Germinal center (tissue), 1 donor: Measurements from ENCODE around the gene ZNF124.
"Not testable (repeated sequence)": the region's sequence is repeated elsewhere in the genome, so short reads cannot be mapped to it uniquely, and the experiment has no call there.

Experiments used
- DNase-seq: peaks from one replicate; pipeline ENCODE4 v3.0.0; 2012; ENCODE audit warnings: mixed read lengths, low spot score

ZNF124 gene

DNA sequence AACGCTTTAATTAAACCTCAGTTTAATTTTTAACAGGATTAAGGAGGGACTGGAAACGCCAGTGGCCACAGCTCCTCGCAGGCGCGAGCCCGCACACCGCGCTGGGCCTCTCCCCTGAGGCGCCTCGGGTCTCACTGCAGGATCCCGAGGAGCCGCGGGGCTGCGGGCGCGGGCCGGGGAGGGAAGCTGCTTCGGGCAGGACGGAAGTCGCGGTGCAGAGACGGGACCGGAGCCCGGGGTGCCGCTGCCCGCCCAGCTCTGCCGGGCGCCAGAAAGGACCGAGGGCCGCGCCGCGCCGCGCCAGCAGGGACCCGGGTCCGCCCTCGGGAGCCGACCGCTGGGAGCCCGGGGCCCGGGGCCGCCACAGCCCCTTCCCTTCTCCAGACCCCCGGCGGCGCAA is 377 bp downstream of the ZNF124 start:
- DNase-seq = not testable (repeated sequence)

GRCh38 chr1:247165674-247166073 is 6.1 kb downstream of the ZNF124 start:
- DNase-seq = no peak

DNA sequence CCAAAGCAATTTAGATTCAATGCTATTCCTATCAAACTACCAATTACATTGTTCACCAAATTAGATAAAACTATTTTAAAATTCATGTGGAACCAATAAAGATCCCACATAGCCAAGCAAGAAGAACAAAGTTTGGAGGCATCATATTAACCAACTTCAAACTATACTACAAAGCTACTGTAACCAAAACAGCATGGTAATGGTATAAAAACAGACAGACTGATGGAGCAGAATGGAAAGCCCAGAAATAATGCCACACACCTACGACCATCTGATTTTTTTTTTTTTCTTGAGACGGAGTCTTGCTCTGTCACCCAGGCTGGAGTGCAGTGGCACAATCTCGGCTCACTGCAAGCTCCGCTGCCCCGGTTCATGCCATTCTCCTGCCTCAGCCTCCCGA is 7.1 kb downstream of the ZNF124 start:
- no peak for DNase-seq

DNA sequence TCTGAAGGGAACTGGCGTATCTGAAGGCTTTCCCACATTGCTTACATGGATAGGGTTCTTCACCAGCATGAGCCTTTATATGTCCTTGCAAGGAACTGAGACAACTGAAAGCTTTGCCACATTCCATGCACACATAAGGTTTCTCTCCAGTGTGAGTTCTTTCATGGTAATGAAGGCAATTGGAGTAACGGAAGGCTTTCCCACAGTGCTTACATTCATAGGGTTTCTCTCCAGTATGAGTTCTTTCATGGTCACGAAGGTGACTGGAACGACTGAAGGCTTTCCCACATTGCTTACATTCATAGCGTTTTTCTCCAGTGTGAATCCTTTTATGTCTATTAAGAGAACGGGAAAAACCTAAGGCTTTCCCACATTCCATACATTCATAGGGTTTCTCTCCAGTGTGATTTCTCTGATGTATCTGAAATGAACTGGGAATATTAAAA is 15.0 kb downstream of the ZNF124 start:
- DNase-seq = no peak

- DNase-seq = no peak
Measured at GRCh38 chr1:247147781-247148180, 24.0 kb downstream of the ZNF124 start.

DNA sequence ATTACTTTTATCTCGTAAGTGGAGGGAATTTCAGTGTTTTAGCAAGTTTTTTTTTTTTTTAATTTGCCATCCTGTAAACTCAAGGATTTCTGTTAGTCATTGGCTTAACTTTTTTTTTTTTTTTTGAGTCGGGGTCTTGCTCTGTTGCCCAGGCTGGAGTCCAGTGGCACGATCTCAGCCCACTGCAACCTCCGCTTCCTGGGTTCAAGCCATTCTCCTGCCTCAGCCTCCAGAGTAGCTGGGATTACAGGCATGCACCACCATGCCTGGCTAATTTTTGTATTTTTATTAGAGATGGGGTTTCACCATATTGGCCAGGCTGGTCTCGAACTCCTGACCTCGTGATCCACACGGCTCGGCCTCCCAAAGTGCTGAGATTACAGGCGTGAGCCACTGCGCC is 24.7 kb downstream of the ZNF124 start:
- not testable (repeated sequence) for DNase-seq

DNA sequence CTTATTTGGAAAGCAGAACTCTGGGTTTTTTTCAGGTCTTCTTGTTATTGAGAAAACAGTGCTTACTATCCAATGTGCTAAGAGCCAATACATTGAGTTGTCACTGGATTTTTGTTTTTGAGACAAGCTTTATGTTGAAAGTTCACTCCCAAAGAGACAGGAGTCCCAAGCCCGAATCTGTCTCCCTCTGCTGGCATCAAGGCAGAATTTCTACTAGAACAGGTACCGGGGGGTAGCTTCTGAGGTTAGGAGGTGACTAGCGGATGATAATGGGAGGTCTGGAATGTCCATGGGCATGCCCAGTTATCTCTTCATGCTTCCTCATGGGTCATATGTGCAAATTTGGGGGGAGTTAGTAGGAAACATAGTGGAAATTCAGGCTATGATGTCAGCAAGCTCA is 25.1 kb downstream of the ZNF124 start:
- DNase-seq = peak; percentile 11

DNA sequence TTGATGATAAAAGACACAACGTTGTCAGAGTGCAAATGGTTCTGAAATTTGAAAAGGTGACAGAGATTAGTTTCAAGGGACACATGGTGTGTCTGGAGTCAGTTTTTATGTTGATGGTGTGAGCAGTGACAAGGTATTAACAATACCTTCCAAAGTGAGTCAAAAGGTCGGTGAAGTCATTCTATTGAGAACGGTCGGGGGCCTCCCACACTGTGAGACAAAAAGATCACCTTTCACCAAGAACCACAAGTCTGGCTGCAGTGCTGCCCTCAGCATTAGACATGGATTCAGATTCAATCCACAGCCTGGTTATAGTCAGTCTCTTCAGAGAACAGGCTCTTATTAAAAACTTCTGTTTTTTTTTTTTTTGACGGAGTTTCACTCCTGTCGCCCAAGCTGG is 26.5 kb downstream of the ZNF124 start:
- DNase-seq = no peak

DNA sequence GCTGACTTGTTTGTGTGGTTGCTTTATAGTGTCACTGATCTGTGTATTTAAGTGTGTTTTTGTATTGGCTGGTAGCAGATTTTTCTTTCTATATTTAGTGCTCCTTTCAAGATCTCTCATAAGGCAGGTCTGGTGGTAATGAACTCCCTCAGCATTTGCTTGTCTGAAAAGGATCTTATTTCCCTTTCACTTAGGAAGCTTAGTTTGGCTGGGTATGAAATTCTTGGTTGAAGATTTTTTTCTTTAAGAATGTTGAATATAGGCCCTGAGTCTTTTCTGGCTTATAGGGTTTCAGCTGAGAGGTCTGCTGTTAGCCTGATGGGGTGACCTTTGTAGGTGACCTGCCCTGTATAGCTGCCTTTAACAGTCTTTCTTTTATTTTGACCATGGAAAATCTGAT is 32.3 kb downstream of the ZNF124 start:
- DNase-seq = not testable (repeated sequence)

DNA sequence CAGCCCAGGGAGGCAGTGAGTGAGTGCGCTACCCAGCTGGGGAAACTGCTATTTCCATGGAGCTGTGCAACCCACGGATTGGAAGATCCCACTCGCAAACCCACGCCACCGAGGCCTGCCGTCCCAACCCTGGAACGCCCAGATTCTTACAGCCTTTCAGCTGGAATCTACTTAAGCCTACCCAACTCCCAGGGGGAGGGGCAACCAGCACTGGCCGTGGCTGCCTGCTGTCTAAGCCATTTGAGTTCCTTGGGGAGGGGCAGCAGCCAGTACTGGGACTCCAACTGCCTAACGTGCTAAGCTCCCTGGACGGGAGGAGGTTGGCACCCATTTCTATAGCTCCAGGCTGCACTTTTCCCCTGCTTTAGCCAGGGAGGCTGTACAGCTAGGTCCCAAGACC is 40.6 kb downstream of the ZNF124 start:
- no peak for DNase-seq

DNA sequence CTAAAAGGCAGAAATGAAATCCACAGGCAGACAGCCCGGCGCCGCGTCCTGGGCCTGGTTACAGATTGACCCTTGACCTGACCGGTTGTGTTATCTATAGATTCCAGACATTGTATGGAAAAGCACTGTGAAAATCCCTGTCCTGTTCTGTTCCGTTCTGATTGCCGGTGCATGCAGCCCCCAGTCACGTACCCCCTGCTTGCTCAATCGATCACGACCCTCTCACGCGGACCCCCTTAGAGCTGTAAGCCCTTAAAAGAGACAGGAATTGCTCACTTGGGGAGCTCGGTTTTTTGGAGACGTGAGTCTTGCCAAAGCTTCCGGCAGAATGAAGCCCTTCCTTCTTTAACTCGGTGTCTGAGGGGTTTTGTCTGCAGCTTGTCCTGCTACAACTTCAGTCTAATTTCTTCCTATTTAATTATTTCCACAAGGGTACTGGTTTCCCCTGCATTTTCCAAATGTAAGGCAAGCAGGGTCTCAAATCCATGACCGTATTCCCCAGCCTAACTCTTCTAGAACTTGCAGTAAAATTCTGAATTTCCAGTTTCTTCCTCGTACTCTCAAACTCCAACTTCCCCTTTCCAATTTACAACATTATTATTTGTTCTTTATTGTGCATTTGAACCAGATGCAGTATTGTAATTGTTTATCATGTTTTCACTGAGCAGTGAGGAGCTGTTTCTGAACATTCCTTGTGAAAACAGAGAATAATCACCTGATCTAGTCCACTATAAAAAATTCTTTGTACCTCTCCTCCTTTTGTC is 44.1 kb downstream of the ZNF124 start:
- not testable (repeated sequence) for DNase-seq

- DNase-seq = not testable (repeated sequence)
Measured at GRCh38 chr1:247126601-247127000, 45.2 kb downstream of the ZNF124 start.

DNA sequence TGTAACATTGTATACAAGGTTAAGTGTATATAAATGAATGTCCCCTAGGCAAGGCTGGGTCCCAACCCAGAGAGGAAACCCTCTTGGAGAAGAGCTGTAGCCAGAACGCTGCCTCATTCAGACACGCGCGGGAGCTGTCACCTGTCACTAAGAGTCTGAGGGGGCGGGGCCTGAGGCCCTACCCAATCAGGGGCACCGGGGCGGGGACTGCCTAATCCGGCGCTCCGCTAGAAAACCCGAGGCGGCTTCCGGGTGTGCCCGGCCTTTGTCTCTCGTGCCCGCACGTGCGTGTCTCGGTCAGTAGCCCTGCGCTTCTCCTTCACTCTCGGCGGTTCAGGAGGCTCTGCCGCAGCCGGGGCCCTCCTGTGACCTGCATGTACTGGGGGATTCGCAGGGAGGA is 45.7 kb downstream of the ZNF124 start:
- DNase-seq = not testable (repeated sequence)

- no peak for DNase-seq
Measured at GRCh38 chr1:247121382-247121781, 50.4 kb downstream of the ZNF124 start.

DNA sequence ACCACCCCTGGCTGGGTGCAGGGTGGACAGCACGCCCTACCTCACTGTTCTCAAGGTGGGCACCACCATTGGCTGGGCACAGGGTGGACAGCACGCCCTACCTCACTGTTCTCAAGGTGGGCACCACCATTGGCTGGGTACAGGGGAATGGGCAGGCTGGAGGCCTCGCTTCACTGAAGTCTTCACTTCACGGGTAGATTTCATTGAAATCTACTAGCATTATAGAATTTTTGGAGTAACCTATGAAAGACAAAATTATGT is 51.5 kb downstream of the ZNF124 start:
- not testable (repeated sequence) for DNase-seq

GRCh38 chr1:247119600-247120407 is 52.0 kb downstream of the ZNF124 start:
- no peak for DNase-seq

DNA sequence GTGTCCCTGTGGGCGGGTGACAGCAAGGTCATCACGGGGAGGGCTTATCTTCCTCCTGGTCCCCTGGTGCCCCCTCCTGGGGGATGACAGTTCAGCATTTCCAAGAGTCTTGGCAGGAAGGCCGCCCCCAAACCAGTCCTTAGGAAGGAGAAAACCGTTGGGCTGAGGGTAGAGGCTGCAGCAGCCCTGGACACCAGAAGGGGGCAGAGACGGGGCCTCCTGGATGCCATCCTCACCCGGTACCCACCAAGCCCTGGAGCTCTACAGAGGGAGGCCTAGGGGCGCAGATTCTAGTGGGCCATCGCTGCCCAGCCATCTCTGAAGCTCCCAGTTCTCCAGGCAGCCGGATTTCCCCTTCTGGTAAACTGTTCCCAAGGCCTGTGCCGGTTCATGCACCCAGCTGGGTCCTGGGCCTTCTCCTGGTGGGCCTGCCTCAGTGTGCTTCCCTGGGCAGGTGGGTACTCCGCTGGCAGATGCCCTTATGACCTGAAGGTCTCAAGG is 52.8 kb downstream of the ZNF124 start:
- DNase-seq = peak; percentile 52

- no peak for DNase-seq
Measured at GRCh38 chr1:247115545-247115944, 56.3 kb downstream of the ZNF124 start.

DNA sequence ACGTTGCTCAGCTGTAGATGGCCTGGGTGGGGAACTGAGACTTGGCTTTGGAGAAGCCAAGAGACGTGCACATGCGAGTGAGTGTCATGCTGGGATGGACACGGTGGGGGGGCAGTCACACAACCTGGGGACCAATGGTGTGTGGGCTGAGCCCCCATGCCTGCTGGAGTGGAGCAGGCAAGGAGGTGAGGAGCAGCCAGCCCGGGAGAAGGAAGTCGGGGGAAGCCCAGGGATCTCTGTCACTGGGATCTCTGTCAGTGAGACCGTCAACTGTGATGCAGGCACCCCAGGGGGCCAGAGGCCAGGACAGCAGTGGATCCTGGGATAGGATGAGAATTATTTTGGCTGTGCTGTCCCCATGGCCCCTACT is 56.7 kb downstream of the ZNF124 start:
- no peak for DNase-seq

DNA sequence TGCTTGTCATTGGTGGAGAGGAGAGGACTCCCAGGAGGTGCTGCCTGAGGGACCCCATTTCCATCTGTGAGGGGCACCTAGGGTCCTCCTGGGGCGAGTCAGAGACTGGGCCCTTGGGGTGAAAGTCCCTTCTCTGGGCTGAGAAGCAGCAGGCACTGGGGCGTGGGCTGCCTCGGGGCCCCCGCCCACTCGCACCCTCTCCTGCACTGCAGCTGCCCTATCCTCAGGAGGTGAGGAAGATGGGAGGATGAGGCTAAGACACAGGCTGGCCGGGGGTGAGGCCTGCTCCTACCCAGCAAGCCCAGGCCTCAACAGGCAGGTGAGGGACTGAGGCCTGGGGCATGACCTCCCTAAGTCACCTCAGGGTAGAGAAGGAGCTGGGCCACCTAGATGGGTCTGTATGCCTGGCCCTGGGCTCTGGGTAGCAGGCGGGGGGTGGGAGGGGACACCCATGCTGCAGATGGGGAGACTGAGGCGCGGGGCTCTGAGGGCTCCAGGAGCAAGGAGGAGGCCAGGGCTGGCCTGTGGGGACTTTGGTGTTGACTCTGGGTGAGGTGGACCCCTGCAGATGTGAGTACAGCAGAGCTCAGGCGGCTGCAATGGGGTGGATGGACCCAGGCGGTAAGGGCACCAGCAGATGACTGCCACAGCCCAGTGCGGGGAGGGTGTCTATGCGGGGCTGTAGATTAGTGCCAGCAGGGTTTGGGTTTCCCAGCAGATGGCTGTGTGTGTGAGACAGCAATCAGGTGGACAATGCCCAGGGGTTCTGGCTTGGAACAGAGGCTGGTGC is 57.3 kb downstream of the ZNF124 start:
- no peak for DNase-seq

DNA sequence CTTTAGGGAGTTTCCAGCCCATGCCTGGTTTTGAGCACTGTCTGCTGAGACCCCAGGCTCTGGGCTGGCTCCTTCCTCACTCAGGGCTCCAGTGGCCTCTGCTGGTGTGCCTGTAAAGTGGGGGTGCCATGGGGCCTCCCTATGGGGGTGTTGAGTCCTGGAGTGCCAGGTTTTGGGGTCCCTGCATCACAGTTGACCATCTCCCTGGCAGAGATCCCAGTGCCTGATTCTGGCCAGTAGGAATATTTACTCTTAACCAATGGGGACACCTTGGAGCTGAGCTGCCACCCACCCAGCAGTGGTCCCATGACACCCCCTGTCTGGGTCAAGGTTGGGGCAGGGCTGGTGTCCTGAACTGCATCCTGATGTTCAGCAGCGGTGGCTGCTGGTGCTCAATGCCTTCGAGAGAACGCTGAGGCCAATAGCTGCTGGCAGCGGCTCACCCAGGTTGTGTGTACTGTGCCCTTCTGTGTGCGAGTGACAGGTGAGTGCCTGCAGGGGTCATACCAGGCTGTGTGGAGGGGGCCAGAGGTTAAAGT is 58.0 kb downstream of the ZNF124 start:
- DNase-seq = no peak

DNA sequence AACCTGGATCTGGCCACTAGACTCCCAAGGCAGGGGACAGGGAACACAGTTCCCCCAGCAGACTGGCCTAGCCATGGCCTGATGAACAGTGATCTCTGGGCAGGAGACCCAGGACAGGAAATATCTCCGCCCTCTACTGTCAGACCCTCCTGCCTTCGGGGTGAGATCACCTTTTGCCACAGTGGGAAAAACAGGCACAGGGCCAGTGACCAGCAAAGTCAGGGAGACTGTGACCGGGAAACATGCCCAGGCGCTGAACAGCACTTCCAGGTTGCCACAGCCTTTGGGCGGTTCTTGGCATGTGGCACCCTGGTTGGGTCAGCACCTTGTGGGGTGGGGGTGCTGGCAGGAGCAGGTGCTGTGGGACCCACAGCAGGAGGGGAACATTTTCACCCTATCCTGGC is 58.7 kb downstream of the ZNF124 start:
- DNase-seq = no peak

DNA sequence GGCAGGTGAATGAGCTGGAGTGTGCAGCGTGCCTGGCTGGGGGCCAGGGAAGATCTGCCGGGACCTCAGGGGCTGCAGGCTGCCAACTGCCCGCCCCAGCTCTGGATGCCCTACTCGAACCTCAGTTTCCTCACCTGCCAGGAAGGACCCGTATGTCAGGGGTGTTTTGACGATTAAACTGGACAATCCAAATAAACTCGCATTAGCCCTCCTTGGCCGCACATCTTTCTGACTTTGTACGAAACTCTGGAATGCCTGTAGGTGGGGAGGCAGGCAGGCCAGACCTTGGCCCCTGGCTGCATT is 59.4 kb downstream of the ZNF124 start:
- no peak for DNase-seq
